Peyer's patch (tissue), 4 donors: ENCODE data around the gene PKP4. TPM values are rescaled to one million over a fixed set of nuclear protein-coding genes. Genes with fewer than 3 reads are reported as not detected.

Experiments used
- DNase-seq, 3 donors: peaks; one replicate each; pipeline ENCODE4 v3.0.0-alpha.2; 2017 to 2019
- H3K27ac ChIP-seq, 4 donors: fragments of 200-600 bp; sonication (generic); one replicate each; pipeline ENCODE4 v1.5.1; 2016 to 2019
- H3K27me3 ChIP-seq, 2 donors: fragments of 200-600 bp; sonication (generic); one replicate each; pipeline ENCODE4 v1.5.1; 2019
- H3K36me3 ChIP-seq, 3 donors: fragments of 200-600 bp; sonication (generic); one replicate each; pipeline ENCODE4 v1.5.1; 2016 to 2019
- H3K4me1 ChIP-seq, 4 donors: fragments of 200-600 bp; sonication (generic); one replicate each; pipeline ENCODE4 v1.5.1; 2016 to 2019
- H3K4me3 ChIP-seq, 4 donors: fragments of 200-600 bp; sonication (generic); 1 replicate in 3 of 4; 2 replicates in 1 of 4; pipeline ENCODE4 v1.5.1; 2016 to 2019; ENCODE audit warnings: mild to moderate bottlenecking in 1 of 4
- H3K9me3 ChIP-seq, 4 donors: fragments of 200-600 bp; sonication (generic); one replicate each; pipeline ENCODE4 v1.5.1; 2016 to 2019; ENCODE audit warnings: mild to moderate bottlenecking in 1 of 4
- CTCF ChIP-seq, 6 experiments: fragments of 450-650 bp in 4 of 6; fragments of 200-600 bp in 2 of 6; sonication (generic) in 1 of 6; IDR thresholded peaks; one replicate each; pipeline ENCODE4 v1.5.1; 2017 to 2019; ENCODE audit warnings: antibody characterized with exemption in 6 of 6, mild to moderate bottlenecking in 3 of 6, moderate library complexity in 1 of 6
- POLR2A ChIP-seq, 2 donors: fragments of 450-650 bp; IDR thresholded peaks; one replicate each; pipeline ENCODE4 v1.5.1; 2017; ENCODE audit warnings: antibody characterized with exemption in 2 of 2, mild to moderate bottlenecking in 2 of 2, moderate library complexity in 2 of 2
- total RNA-seq, 4 donors: library from RNA; depleted of rRNA; stranded (reverse); fragments of >200 nt; gene quantifications; one replicate each; pipeline ENCODE4 v1.1.0, GENCODE V29; 2016

The PKP4 gene
- total RNA-seq, 4 donors from 2014 or later = 67.8 to 168 (median 117) TPM

- no peaks in the 10 kb centered on the region for H3K9me3 ChIP-seq
- no peaks in the 10 kb centered on the region for H3K36me3 ChIP-seq
- H3K27me3 ChIP-seq = no peaks in the 10 kb centered on the region
- no peak overlapping the region for H3K4me3 ChIP-seq
- H3K27ac ChIP-seq = no peak overlapping the region
- H3K4me1 ChIP-seq = no peaks in the 10 kb centered on the region
- no peak for TF ChIP-seq POLR2A (IDR thresholded peaks at IDR 0.05)
- no peak for TF ChIP-seq CTCF (IDR thresholded peaks at IDR 0.05)
- DNase-seq = no peak
Observed at GRCh38 chr2:158491072-158491471, 34.3 kb downstream of the PKP4 start.

- no peaks in the 10 kb centered on the region for H3K4me1 ChIP-seq
- no peaks in the 10 kb centered on the region for H3K27me3 ChIP-seq
- DNase-seq = no peak
- H3K36me3 ChIP-seq = no peaks in the 10 kb centered on the region
- no peaks in the 10 kb centered on the region for H3K9me3 ChIP-seq
- no peak for TF ChIP-seq CTCF (IDR thresholded peaks at IDR 0.05)
- no peak for TF ChIP-seq POLR2A (IDR thresholded peaks at IDR 0.05)
- H3K27ac ChIP-seq = no peak overlapping the region
- no peak overlapping the region for H3K4me3 ChIP-seq
Observed at GRCh38 chr2:158493458-158493857, 36.7 kb downstream of the PKP4 start.

- TF ChIP-seq CTCF (IDR thresholded peaks at IDR 0.05) (no peak), POLR2A (IDR thresholded peaks at IDR 0.05) (no peak)
- no peaks in the 10 kb centered on the region for H3K27me3 ChIP-seq
- DNase-seq = no peak
- no peaks in the 10 kb centered on the region for H3K9me3 ChIP-seq
- H3K4me3 ChIP-seq = no peak overlapping the region
- no peaks in the 10 kb centered on the region for H3K4me1 ChIP-seq
- no peak overlapping the region for H3K27ac ChIP-seq
- H3K36me3 ChIP-seq = no peaks in the 10 kb centered on the region
Observed at GRCh38 chr2:158495175-158495574, 38.4 kb downstream of the PKP4 start.

- Histone ChIP-seq H3K9me3 (no peaks in the 10 kb centered on the region), H3K36me3 (no peaks in the 10 kb centered on the region), H3K27ac (no peak overlapping the region), H3K27me3 (no peaks in the 10 kb centered on the region), H3K4me1 (no peaks in the 10 kb centered on the region), H3K4me3 (no peak overlapping the region)
- TF ChIP-seq CTCF (IDR thresholded peaks at IDR 0.05) = no peak
- no peak for TF ChIP-seq POLR2A (IDR thresholded peaks at IDR 0.05)
- no peak for DNase-seq
Observed at GRCh38 chr2:158496986-158497385, 40.2 kb downstream of the PKP4 start.

GRCh38 chr2:158497486-158497885 is 40.7 kb downstream of the PKP4 start:
- Histone ChIP-seq H3K27me3 (no peaks in the 10 kb centered on the region), H3K27ac (no peak overlapping the region), H3K36me3 (no peaks in the 10 kb centered on the region), H3K4me3 (no peak overlapping the region), H3K4me1 (no peaks in the 10 kb centered on the region), H3K9me3 (no peaks in the 10 kb centered on the region)
- DNase-seq = no peak
- TF ChIP-seq POLR2A (IDR thresholded peaks at IDR 0.05) (no peak), CTCF (IDR thresholded peaks at IDR 0.05) (no peak)
